Upper lobe of right lung (tissue), 1 donor: ENCODE measurements around the gene KCNQ2. TPM values are rescaled to one million over a fixed set of nuclear protein-coding genes. Genes with fewer than 3 reads are reported as not detected.

Source experiments
- ATAC-seq: fragments of 200-7000 bp; cut with Tn5 transposase; one replicate; pipeline ENCODE4 v1.9.1; 2020; ENCODE audit warnings: mild to moderate bottlenecking, moderate library complexity
- DNase-seq: peaks from one replicate; pipeline ENCODE4 v3.0.0-alpha.2; 2020
- H3K27ac ChIP-seq: fragments of 200-600 bp; one replicate; pipeline ENCODE4 v1.8.0; 2022
- H3K27me3 ChIP-seq: fragments of 200-600 bp; one replicate; pipeline ENCODE4 v1.8.0; 2022; ENCODE audit warnings: mild to moderate bottlenecking
- H3K36me3 ChIP-seq: fragments of 200-600 bp; one replicate; pipeline ENCODE4 v1.8.0; 2022
- H3K4me1 ChIP-seq: fragments of 200-600 bp; one replicate; pipeline ENCODE4 v1.8.0; 2022
- H3K4me3 ChIP-seq: fragments of 200-600 bp; one replicate; pipeline ENCODE4 v1.8.0; 2022; ENCODE audit warnings: mild to moderate bottlenecking
- H3K9me3 ChIP-seq: fragments of 200-600 bp; one replicate; pipeline ENCODE4 v1.8.0; 2022
- CTCF ChIP-seq: fragments of 200-600 bp; IDR thresholded peaks from one replicate; pipeline ENCODE4 v1.8.0; 2022; ENCODE audit warnings: antibody characterized with exemption
- intact Hi-C: fragments of 100-400 bp; cut with DNase I; formaldehyde crosslinking; loops from one replicate; pipeline ENCODE4 v1.11.0; 2022
- total RNA-seq: library from RNA; stranded (reverse); fragmentation: NEBNext Ultra II Directional; extraction: Animal tissue kit (Norgen Biotek cat#: 25700); gene quantifications from one replicate; pipeline ENCODE4 v1.2.1, GENCODE V29; 2021
- donor health status: DM: no; HTN: yes; CAD: no; lungs with severe emphysema.

KCNQ2 gene
- total RNA-seq, 1 donor from 2014 or later = not detected

GRCh38 chr20:63440366-63440955 lies 32.0 kb downstream of the KCNQ2 start:
- no peak for TF ChIP-seq CTCF
- no peak overlapping the region for H3K27ac ChIP-seq
- H3K4me1 ChIP-seq = no peaks in the 10 kb centered on the region
- ATAC-seq (no peak), DNase-seq (no peak)
- no peaks in the 10 kb centered on the region for H3K9me3 ChIP-seq
- H3K27me3 ChIP-seq = peaks cover 10% of the 10 kb centered on the region
- H3K4me3 ChIP-seq = no peak overlapping the region
- intact Hi-C loops = no loop called here
- H3K36me3 ChIP-seq = no peaks in the 10 kb centered on the region

- no peak for TF ChIP-seq CTCF
- Histone ChIP-seq H3K27me3 (peaks cover 10% of the 10 kb centered on the region), H3K4me3 (no peak overlapping the region), H3K36me3 (no peaks in the 10 kb centered on the region), H3K4me1 (no peaks in the 10 kb centered on the region), H3K27ac (no peak overlapping the region), H3K9me3 (no peaks in the 10 kb centered on the region)
- DNase-seq (no peak), ATAC-seq (no peak)
- intact Hi-C loops = no loop called here
These were observed 32.6 kb downstream of the KCNQ2 start for GRCh38 chr20:63439866-63440265.

GRCh38 chr20:63438121-63438520 lies 34.3 kb downstream of the KCNQ2 start:
- DNase-seq = no peak
- intact Hi-C loops = no loop called here
- Histone ChIP-seq H3K27ac (no peak overlapping the region), H3K9me3 (no peaks in the 10 kb centered on the region), H3K4me3 (no peak overlapping the region), H3K36me3 (no peaks in the 10 kb centered on the region), H3K4me1 (peaks cover 3% of the 10 kb centered on the region), H3K27me3 (peaks cover 10% of the 10 kb centered on the region)
- TF ChIP-seq CTCF = no peak
- ATAC-seq = no peak

GRCh38 chr20:63435552-63435951 lies 36.9 kb downstream of the KCNQ2 start:
- TF ChIP-seq CTCF = no peak
- Histone ChIP-seq H3K27ac (no peak overlapping the region), H3K27me3 (peaks cover 8% of the 10 kb centered on the region), H3K36me3 (no peaks in the 10 kb centered on the region), H3K4me1 (peaks cover 3% of the 10 kb centered on the region), H3K9me3 (no peaks in the 10 kb centered on the region), H3K4me3 (no peak overlapping the region)
- DNase-seq (no peak), ATAC-seq (no peak)
- intact Hi-C loops = no loop called here

GRCh38 chr20:63434599-63435378 lies 37.7 kb downstream of the KCNQ2 start:
- Histone ChIP-seq H3K4me3 (no peak overlapping the region), H3K9me3 (no peaks in the 10 kb centered on the region), H3K36me3 (no peaks in the 10 kb centered on the region), H3K4me1 (peaks cover 3% of the 10 kb centered on the region), H3K27ac (no peak overlapping the region), H3K27me3 (peaks cover 3% of the 10 kb centered on the region)
- intact Hi-C loops = no loop called here
- peak; percentile 80 for ATAC-seq
- peak; percentile 83 for TF ChIP-seq CTCF
- peak; percentile 75 for DNase-seq
